ENCODE results near the gene PTPRN2. TPM values are rescaled to one million over a fixed set of nuclear protein-coding genes. Genes with fewer than 3 reads are reported as not detected.

The PTPRN2 gene
- total RNA-seq, 1 experiment from 2014 or later: 1.1 TPM

GRCh38 chr7:157739031-157739430 lies 848.6 kb downstream of the PTPRN2 start:
- ATAC-seq: no peak
- no peak for DNase-seq (ENCODE audit: low read depth, low spot score)
- H3K9me3 ChIP-seq (ENCODE audit: control insufficient read depth, insufficient read depth, low read depth, low read length): no peaks in the 10 kb centered on the region
- no peak overlapping the region for H3K4me3 ChIP-seq (ENCODE audit: low read depth in 2 of 2, low read length in 2 of 2)
- no peaks in the 10 kb centered on the region for H3K36me3 ChIP-seq (ENCODE audit: control insufficient read depth, insufficient read depth, low read length)
- no peaks in the 10 kb centered on the region for H3K4me1 ChIP-seq (ENCODE audit: control insufficient read depth, insufficient read depth, low read length)
- intact Hi-C loops (cut with micrococcal nuclease; ENCODE audit: unreplicated experiment): no loop called here
- ChIA-PET POLR2A (no interaction called here), CTCF (no interaction called here)
- peaks cover 2% of the 10 kb centered on the region for H3K27me3 ChIP-seq (ENCODE audit: control insufficient read depth, insufficient read depth, low read length)
- in situ Hi-C loops (cut with HindIII; ENCODE audit: low pct_unique_long_range_greater_than_20kb, low sequenced_read_pairs): no loop called here
- no peak for TF ChIP-seq REST (IDR thresholded peaks at IDR 0.05; ENCODE audit: insufficient read depth in 1 of 2, low read depth in 2 of 2, low read length in 1 of 2)
- no peak for TF ChIP-seq POLR2AphosphoS5 (IDR thresholded peaks at IDR 0.05; ENCODE audit: low read depth, low read length)
- TF ChIP-seq SIN3A (IDR thresholded peaks at IDR 0.05; ENCODE audit: borderline replicate concordance, insufficient read depth, low read depth, low read length): no peak
- no peak for TF ChIP-seq TCF7L2 (IDR thresholded peaks at IDR 0.05; ENCODE audit: low read depth, low read length)
- no peak for TF ChIP-seq CTCF (IDR thresholded peaks at IDR 0.05)
- BruUV-seq (replicated peaks): no TSS peak
- H3K27ac ChIP-seq (ENCODE audit: low read length): no peak overlapping the region

GRCh38 chr7:157738066-157738460 lies 849.6 kb downstream of the PTPRN2 start:
- in situ Hi-C loops (cut with HindIII; ENCODE audit: low pct_unique_long_range_greater_than_20kb, low sequenced_read_pairs) (no loop called here), intact Hi-C loops (cut with micrococcal nuclease; ENCODE audit: unreplicated experiment) (no loop called here)
- Histone ChIP-seq H3K4me3 (ENCODE audit: low read depth in 2 of 2, low read length in 2 of 2) (no peak overlapping the region), H3K27me3 (ENCODE audit: control insufficient read depth, insufficient read depth, low read length) (peaks cover 2% of the 10 kb centered on the region), H3K9me3 (ENCODE audit: control insufficient read depth, insufficient read depth, low read depth, low read length) (no peaks in the 10 kb centered on the region), H3K4me1 (ENCODE audit: control insufficient read depth, insufficient read depth, low read length) (no peaks in the 10 kb centered on the region), H3K27ac (ENCODE audit: low read length) (no peak overlapping the region), H3K36me3 (ENCODE audit: control insufficient read depth, insufficient read depth, low read length) (no peaks in the 10 kb centered on the region)
- BruUV-seq (replicated peaks): no TSS peak
- TF ChIP-seq TCF7L2 (IDR thresholded peaks at IDR 0.05; ENCODE audit: low read depth, low read length): no peak
- no peak for TF ChIP-seq CTCF (IDR thresholded peaks at IDR 0.05)
- no peak for TF ChIP-seq POLR2AphosphoS5 (IDR thresholded peaks at IDR 0.05; ENCODE audit: low read depth, low read length)
- no peak for TF ChIP-seq SIN3A (IDR thresholded peaks at IDR 0.05; ENCODE audit: borderline replicate concordance, insufficient read depth, low read depth, low read length)
- no peak for TF ChIP-seq REST (IDR thresholded peaks at IDR 0.05; ENCODE audit: insufficient read depth in 1 of 2, low read depth in 2 of 2, low read length in 1 of 2)
- no peak for DNase-seq (ENCODE audit: low read depth, low spot score)
- no peak for ATAC-seq
- ChIA-PET CTCF (no interaction called here), POLR2A (no interaction called here)
